Psoas muscle (tissue), 8 donors: ENCODE data around the gene RBM14. TPM values are rescaled to one million over a fixed set of nuclear protein-coding genes. Genes with fewer than 3 reads are reported as not detected.
A peak's percentile ranks its signal among the peaks of the same experiment; 100 is the strongest.

ENCODE experiments used
- ATAC-seq, 4 donors: fragments of 200-7000 bp; cut with Tn5 transposase; one replicate each; pipeline ENCODE4 v1.9.1; 2020; ENCODE audit warnings: moderate library complexity in 3 of 4, mild to moderate bottlenecking in 2 of 4
- DNase-seq, 2 donors: peaks; one replicate each; pipeline ENCODE4 v3.0.0-alpha.2; 2020
- H3K27ac ChIP-seq: fragments of 200-600 bp; one replicate; pipeline ENCODE4 v1.8.0; 2022
- H3K27me3 ChIP-seq, 3 donors: fragments of 200-600 bp in 1 of 3; one replicate each; pipeline versions ENCODE4 v1.6.1 to v1.8.0; 2013 to 2022; ENCODE audit warnings: low read length in 2 of 3, mild to moderate bottlenecking in 2 of 3, moderate library complexity in 1 of 3; ENCODE audit not compliant: insufficient read depth in 3 of 3
- H3K36me3 ChIP-seq, 2 donors: fragments of 200-600 bp in 1 of 2; one replicate each; pipeline versions ENCODE4 v1.6.1 to v1.8.0; 2013 to 2022; ENCODE audit warnings: low read depth in 1 of 2, mild to moderate bottlenecking in 1 of 2, moderate library complexity in 1 of 2; ENCODE audit not compliant: insufficient read depth in 1 of 2
- H3K4me1 ChIP-seq: fragments of 200-600 bp; one replicate; pipeline ENCODE4 v1.8.0; 2022
- H3K4me3 ChIP-seq: fragments of 200-600 bp; one replicate; pipeline ENCODE4 v1.8.0; 2022; ENCODE audit warnings: mild to moderate bottlenecking
- H3K9me3 ChIP-seq: fragments of 200-600 bp; one replicate; pipeline ENCODE4 v1.8.0; 2022
- WGBS, 3 donors: extraction: QIAGEN DNeasy Blood & Tissue Kit; methylation state at CpG; one replicate each; pipeline versions ENCODE4 v1.1.6 to v1.1.7; 2013; 5-methylcytosine and 5-hydroxymethylcytosine counted together
- intact Hi-C, 2 donors: fragments of 100-400 bp; cut with DNase I; formaldehyde crosslinking; loops; one replicate each; pipeline versions ENCODE4 v1.11.0 to v1.14.2; 2022
- polyA plus RNA-seq, 3 donors: library from polyadenylated mRNA; stranded (reverse); fragments of 200-250 nt; gene quantifications; one replicate each; pipeline ENCODE4 v1.2.3, GENCODE V29; 2013
- total RNA-seq, 4 donors: library from RNA; stranded (reverse); fragmentation: NEBNext Ultra II Directional in 2 of 4; extraction: Animal tissue kit (Norgen Biotek cat#: 25700) in 2 of 4; gene quantifications; one replicate each; pipeline versions ENCODE4 v1.2.1 to v1.2.4, GENCODE V29; 2021 to 2023
- TF ChIP-seq, protein P1 (sequence below): fragments of 200-600 bp; IDR thresholded peaks from one replicate; pipeline ENCODE4 v1.8.0; 2022; ENCODE audit warnings: antibody characterized with exemption
- donor health status: healthy with polysubstance abuse.
- donor health status: DM: no; HTN: no; CAD: no; lungs with moderate emphysema.
- donor health status: Bipolar disorder and iron deficiency.
- donor health status: healthy.
- donor health status: DM: yes; HTN: yes; CAD: no.
- donor health status: DM: no; HTN: no; CAD: no.
- donor health status: DM: no; HTN: no; CAD: no.
- donor health status: DM: yes; HTN: yes; CAD: no.

Gene RBM14
- total and polyA plus RNA-seq, 7 donors: 15.0 to 39.3 (median 22.6) TPM

DNA sequence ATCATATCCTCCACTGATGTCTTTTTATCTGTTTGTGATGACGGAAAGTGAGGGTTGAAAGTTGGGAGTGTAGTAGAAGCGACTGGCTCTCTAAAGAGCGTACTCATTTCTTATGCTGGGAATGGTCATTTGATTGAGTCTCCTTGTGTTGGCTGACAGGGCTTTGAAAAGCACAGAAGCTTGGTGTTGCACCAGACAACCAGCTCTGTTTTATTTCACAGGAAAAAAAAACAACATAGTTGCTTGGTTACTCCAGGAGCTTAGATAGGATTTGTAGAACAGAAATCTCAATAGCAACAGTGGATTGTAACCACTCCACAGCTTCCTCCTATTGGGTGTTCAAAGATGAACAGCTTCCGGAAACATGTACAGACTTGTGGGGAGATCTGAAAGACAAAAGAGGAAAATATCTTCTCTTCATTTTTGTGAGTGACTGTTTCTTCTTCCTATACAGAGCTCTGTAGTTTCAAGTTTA lies 2.7 kb downstream of the RBM14 start:
- Histone ChIP-seq H3K36me3 (peaks cover 0 to 34% of the 10 kb centered on the region in 2 donors), H3K27ac (peak overlapping the region; percentile 51), H3K27me3 (no peaks in the 10 kb centered on the region), H3K4me1 (peaks cover 60% of the 10 kb centered on the region), H3K9me3 (no peaks in the 10 kb centered on the region), H3K4me3 (peak overlapping the region; percentile 98)
- ATAC-seq (no peak), DNase-seq (no peak)
- TF ChIP-seq, protein P1, sequence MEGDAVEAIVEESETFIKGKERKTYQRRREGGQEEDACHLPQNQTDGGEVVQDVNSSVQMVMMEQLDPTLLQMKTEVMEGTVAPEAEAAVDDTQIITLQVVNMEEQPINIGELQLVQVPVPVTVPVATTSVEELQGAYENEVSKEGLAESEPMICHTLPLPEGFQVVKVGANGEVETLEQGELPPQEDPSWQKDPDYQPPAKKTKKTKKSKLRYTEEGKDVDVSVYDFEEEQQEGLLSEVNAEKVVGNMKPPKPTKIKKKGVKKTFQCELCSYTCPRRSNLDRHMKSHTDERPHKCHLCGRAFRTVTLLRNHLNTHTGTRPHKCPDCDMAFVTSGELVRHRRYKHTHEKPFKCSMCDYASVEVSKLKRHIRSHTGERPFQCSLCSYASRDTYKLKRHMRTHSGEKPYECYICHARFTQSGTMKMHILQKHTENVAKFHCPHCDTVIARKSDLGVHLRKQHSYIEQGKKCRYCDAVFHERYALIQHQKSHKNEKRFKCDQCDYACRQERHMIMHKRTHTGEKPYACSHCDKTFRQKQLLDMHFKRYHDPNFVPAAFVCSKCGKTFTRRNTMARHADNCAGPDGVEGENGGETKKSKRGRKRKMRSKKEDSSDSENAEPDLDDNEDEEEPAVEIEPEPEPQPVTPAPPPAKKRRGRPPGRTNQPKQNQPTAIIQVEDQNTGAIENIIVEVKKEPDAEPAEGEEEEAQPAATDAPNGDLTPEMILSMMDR: no peak
- WGBS, 3 donors: 70 to 75% (median 72%) methylated on average over 4 of the region's 4 CpGs
- intact Hi-C loops: no loop called here

DNA sequence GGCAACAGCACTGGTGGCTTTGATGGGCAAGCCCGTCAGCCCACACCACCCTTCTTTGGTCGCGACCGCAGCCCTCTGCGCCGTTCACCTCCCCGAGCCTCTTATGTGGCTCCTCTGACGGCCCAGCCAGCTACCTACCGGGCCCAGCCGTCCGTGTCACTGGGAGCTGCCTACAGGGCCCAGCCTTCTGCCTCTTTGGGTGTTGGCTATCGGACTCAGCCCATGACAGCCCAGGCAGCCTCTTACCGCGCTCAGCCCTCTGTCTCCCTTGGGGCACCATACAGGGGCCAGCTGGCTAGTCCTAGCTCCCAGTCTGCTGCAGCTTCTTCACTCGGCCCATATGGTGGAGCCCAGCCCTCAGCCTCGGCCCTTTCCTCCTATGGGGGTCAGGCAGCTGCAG lies 8.0 kb downstream of the RBM14 start:
- DNase-seq: peak in 1 of 2 donors; percentile 56
- WGBS, 3 donors: 78 to 87% (median 80%) methylated on average over 16 of the region's 16 CpGs
- Histone ChIP-seq H3K36me3 (peaks cover 8 to 78% of the 10 kb centered on the region in 2 donors), H3K4me1 (peaks cover 39% of the 10 kb centered on the region), H3K27me3 (no peaks in the 10 kb centered on the region), H3K9me3 (no peaks in the 10 kb centered on the region), H3K4me3 (no peak overlapping the region), H3K27ac (no peak overlapping the region)
- TF ChIP-seq, protein P1: no peak
- intact Hi-C loops: no loop called here
- ATAC-seq: peak in 1 of 4 donors; percentile 19

DNA sequence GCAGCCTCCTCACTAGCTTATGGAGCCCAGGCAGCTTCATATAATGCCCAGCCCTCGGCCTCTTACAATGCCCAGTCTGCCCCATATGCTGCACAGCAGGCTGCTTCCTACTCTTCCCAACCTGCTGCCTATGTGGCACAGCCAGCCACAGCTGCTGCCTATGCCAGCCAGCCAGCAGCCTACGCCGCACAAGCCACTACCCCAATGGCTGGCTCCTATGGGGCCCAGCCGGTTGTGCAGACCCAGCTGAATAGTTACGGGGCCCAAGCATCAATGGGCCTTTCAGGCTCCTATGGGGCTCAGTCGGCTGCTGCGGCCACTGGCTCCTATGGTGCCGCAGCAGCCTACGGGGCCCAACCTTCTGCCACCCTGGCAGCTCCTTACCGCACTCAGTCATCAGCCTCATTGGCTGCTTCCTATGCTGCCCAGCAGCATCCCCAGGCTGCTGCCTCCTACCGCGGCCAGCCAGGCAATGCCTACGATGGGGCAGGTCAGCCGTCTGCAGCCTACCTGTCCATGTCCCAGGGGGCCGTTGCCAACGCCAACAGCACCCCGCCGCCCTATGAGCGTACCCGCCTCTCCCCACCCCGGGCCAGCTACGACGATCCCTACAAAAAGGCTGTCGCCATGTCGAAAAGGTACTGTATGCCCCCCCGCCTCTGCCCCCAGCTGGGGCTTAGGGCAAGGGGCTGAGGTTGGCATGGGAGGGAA lies 8.8 kb downstream of the RBM14 start:
- ATAC-seq (peak in 1 of 4 donors; percentile 16), DNase-seq (no peak)
- TF ChIP-seq, protein P1: no peak
- intact Hi-C loops: no loop called here
- no peaks in the 10 kb centered on the region for H3K27me3 ChIP-seq
- peaks cover 33% of the 10 kb centered on the region for H3K4me1 ChIP-seq
- no peak overlapping the region for H3K27ac ChIP-seq
- peaks cover 8 to 86% of the 10 kb centered on the region in 2 donors for H3K36me3 ChIP-seq
- H3K4me3 ChIP-seq: no peak overlapping the region
- 93 to 96% (median 95%) methylated on average over 24 to 26 of the region's 26 CpGs for WGBS, 3 donors
- no peaks in the 10 kb centered on the region for H3K9me3 ChIP-seq

DNA sequence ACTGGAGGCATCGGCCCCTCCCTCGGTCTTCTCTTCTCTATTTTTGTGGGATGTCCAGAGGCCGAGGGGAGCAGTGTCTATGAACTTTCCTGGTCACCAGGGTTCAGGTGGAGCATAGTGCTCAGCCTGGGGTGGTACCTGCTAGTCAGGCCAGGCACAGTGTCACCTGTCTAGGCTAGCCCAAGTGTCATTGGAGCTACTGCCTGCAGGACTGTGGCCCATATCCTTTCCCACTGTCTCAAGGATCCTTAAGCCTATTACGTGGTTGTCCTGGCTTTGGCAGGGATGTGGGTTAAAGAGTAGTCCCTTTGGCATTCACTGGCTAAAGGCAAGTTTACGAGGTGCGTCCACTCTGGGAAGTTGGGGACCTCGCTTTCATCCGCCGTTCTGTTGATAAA lies 9.3 kb downstream of the RBM14 start:
- Histone ChIP-seq H3K4me3 (no peak overlapping the region), H3K4me1 (peaks cover 28% of the 10 kb centered on the region), H3K27me3 (no peaks in the 10 kb centered on the region), H3K36me3 (peaks cover 8 to 90% of the 10 kb centered on the region in 2 donors), H3K27ac (no peak overlapping the region), H3K9me3 (no peaks in the 10 kb centered on the region)
- WGBS, 3 donors: 87 to 93% (median 89%) methylated on average over 9 of the region's 9 CpGs
- no peak for DNase-seq
- no peak for ATAC-seq
- intact Hi-C loops: no loop called here
- TF ChIP-seq, protein P1: no peak
